ENCODE data around the gene CBX1.

CBX1 gene

DNA sequence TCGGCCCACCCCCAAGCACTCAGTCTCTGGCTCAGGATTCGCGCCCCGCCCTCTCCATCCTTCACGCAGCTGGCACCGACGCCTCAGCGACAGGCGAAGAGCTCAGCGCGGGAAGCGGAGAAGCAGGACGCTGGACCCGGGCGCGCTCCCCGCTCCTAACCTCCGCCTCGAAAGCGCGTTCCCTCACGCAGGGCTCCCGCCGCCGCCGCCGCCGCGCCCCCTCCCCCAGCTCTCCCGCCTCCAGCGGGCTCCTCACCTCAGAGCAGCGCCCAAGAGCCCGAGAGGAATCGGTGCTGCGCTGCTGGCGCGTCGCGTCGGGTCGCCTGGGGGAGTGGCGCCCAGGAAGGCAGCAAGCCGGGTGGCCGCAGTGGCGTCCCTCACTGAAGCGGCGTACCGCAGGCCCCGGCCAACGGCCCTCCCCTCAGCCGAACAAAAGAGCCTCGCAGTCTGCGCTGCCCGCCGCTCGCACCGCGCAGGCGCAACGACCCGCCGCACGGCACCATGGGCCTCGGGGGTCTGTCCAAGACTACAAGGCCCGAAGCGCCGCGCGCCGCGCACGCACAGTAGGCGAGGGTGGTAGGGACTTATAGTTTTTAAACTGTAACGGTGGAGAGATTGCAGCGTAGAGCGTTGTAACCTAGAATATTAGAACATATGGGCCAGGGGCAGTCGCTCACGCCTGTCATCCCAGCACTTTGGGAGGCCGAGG lies at the start of gene CBX1:
CBX1 (minus strand) TSS at position 467 of the 709 bp plus-strand sequence. CDS start 24,474 bp downstream, outside the sequence.
- DNase-seq = peak; percentile 92

DNA sequence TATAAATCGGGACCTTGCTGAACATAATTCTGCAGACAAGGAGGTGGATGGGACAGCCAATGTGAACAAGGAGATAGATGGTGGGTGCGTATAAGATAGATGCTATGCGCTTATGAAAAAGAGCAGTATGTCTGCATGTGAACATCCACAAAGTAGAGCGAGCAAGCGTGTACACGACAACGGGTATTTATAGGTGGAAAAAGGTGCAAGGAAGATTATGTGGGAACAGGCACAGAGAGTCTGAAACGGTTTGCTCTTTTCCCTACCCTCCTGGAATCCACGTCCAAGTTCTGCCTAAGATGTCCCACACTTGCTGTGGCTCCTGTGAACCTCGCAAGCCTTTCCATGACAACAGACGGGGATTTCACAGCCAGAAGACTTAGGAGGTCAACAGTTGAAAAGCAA lies 49.3 kb upstream of the CBX1 start:
- no peak for DNase-seq

DNA sequence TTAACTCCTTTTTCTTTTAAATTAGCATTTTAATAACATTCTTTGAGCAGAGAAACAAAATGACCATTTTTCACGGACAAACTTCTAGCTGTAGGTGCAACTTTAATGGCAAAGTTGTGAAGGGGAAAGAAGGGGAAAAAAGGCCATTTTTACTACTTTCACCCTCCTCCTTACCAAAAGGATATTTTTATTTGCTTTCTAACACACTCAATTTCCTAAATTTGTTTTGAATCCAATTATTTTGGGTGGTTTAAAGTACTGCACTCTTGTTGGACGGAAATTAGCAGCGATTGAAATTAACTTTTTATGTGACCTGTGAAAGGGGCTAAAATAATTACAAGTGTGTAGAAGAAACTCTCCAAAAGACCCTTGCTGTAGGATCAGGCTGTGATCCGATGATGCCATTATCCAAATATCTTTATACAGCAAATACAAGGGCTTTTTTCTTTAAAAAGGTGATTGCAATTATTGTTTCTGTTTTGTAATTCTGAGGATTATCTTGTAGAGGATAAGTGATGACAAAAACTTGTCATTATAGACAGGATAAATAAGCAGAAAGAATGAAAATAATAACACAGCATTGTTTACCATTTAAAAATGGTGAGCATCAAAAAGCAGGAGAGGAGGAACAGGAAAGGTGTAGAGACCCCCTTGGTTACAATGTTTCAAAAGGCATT lies 48.6 kb upstream of the CBX1 start:
- DNase-seq = no peak

DNA sequence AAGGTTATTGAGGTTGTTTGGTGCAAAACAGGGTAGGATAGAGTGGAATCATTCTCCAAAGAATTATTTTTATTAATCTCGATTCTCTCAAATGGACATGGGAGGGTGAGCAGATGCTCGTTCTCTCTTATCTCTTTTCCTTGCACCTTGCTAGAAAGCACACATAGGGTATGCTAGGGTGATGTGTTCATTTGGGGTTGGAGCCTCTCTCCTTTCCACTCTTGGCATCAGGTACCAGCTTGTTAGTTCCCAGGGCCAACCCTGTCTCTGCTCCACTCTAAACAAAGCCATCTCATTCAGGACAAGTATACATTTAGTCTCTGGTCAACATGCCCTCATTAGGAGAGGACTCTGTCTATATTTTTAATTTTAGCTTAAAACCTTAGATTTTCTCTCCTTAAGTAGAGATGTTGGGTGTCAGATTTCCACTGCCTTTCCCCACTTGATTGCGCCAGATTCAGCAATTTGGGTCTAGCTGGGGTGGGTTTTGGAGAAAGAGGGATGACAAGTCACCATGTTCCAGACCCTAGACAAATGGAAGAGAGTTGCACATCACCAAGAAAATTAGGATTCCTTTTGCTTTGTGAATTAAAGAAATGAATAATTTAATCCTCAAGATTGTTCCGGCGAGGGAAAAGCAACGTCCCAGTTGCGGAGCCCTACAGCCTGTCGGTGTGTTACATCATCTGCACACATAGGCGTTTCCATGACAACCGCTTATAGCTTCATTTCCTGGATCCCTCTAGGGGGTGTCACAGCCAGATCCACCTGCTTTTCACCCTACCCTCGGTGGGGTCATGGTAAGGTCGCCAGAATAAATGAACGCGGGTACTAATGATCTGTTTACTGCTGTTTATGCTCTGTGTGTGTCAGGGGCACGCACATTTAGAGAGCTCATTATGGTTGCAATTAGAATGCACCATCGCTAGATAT lies 47.8 kb upstream of the CBX1 start:
- no peak for DNase-seq

DNA sequence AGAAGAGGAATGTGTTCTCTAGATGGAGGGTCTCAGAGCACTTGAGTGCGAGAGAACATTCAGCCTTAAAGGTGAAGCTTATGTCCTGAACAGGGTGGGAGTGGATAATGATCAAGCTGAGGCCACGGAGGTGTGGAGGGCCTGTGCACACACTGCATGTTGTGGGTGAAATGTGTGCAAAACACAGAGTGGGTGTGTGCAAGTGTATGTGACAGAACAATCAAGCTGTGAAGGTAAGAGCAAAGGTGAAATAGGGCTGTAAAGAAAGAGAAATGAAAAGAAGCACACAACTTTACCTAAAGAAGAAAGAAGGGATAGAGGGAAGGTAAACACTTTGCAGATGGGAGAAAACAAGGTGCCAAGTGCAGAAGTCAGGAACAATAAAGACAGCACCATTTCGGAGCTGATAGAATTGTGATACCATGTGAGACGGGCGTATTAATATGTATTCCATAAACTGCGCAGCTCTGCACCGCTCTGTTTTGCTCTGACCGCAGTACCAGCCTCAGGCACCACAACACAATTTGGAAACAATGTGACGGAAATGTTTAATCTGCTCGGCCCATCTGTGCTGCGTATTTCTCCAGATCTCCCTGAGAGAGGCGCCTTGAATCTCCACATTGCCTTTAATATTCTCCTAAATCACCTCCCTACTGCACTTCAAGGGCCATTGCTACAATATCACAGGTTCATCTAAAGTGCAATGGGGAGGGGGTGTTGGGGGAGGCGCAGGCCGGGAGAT lies 46.9 kb upstream of the CBX1 start:
- DNase-seq = no peak

DNA sequence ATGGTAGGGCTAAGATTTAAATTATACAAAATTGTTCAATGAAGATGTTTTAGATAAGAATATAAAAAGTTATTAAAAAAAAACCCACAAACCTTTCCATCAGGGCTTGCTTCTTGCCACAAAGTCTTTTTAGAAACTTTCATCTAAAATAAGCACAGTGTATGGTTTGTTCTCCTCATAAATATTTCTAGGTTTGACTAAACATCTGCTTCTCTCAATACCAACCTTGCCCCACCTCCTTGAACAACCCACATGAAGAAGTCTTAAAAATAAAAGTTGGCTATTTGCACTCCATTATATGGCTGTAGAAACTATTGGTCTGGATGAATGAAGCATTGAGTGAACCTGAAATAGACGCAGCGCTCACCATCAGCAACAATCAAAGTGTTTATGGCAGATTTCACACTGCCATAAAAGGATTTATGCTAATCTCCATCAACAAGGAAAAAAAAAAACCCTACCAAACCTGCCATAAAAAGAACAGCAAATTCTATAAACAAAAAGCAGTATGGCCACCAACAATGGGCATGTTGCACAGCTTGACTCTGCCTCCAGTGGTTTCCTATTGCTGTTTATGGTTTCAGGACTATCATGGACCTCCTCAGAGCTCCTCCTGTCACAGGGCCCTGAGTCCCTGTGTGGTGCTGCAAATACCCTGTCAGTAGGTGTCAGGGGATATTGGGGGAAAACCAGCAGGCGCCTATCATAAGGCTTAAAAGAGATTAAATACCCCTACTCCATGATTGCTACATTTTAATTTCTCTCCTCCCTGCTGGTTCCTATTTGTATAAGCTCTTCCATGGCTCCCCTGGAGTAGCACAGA lies 43.9 kb upstream of the CBX1 start:
- no peak for DNase-seq

DNA sequence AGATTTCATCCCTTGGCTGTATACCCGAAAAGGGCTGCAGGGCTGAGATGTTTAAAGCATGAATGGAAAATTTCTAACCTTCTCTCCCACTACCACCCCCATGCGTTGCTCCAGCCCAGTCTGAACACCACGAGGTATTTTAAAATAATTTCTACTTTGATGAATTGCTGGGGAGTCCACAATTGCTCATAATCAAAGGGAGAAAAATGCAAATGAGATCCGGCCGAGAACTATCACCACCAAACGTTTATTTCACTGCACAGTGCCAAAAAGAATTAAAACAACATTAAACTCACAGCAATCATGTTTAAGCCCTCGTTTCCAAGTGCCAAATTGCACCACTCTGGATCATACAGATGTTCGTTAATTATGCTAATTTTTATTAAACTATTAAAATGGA lies 43.0 kb upstream of the CBX1 start:
- no peak for DNase-seq

DNA sequence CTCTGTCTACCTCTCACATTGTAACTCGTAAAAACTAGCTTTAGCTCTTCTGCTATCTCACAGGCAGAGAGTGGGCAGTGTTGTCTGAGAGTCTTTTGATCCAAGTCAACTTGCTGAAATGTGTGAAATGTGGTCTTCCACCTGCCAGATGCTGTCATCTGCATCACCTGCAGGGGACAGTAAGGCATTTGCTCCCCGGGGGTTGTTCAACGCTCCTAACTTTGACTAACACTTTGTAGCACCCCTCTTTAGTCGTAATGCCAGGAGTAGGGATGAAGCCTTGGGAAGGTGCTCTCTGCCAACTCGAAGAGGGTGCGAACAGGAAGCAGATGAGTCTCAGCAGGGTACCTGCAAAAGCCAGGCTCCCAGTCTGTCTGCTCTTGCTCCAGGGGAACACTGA lies 42.4 kb upstream of the CBX1 start:
- DNase-seq = no peak

DNA sequence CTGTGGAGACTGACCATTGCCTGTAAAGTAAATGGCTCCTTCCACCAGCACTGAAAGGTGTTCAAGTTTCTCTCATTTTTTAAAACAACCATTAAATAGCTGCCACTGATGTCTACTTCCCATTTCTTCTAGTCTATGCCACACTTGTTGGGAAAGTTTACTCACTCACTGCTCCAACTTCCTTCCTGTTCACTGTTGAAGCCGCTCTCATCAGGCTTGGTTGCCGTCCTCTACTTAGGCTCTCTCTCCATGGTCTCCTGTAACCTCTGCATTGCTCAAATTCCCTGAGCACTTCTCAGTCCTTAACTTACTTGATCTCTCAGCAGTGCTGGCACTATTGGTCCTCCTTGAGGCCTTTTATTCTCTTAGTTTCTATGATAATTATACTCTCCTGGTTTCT lies 38.7 kb upstream of the CBX1 start:
- no peak for DNase-seq

DNA sequence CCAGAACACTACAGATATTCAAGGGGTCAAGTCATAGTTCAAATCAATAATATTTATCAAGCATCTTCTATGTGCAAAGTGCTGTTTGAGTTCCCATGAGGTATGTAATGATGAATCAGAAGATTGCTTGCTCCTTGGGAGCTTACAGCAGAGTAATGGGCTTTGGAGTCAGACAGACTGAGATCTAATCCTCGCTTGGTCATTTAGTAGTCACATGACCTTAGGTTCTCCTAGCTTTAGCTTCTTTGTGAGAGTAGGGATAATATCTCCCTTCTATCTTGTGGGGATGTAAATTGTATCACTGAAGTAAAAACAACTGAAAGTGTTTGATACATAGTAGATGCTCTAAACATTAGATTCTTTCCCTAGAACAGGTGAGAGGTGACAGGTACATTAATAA lies 36.4 kb upstream of the CBX1 start:
- DNase-seq = no peak

DNA sequence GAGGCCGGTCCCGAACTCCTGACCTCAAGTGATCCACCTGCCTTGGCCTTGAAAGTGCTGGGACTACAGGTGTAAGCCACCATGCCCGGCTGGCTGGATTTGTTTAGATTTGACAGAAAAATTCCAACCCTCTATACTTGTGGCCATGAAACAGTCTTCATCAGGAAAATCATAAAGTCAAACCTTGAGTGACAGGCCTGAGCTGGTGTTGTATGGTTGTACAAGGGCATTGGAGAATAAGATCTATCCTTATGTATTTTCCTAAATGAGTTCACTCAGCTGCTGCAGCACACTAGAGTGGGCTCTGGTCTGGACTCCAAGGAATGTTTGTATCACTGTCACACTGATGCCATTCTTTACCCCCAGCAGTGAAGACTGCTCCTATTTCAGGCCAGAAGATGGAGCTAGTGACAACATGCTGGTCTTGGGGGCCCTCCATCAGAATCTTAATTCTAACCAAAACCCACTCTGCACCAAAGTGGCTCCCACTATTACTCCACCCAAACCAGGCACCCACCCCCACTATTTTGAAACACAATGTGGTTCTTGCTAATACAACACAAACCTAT lies 33.7 kb upstream of the CBX1 start:
- no peak for DNase-seq

DNA sequence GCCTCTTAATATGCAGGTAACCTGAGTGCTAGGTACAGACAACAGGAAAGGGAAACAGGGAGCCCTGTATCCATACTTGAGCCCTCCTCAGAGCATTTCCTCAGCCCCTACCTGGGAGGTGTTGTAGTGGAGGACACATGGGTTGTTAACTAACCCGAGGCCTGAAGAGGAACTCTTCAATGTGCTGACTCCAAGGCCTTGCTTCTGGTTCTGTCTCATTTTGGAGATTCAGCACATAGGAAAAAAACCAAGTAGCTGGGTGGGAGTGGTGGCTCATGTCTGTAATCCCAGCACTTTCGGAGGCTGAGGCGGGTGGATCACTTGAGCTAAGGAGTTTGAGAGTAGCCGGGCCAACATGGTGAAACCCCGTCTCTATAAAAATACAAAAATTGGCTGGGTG lies 31.1 kb upstream of the CBX1 start:
- DNase-seq = no peak

DNA sequence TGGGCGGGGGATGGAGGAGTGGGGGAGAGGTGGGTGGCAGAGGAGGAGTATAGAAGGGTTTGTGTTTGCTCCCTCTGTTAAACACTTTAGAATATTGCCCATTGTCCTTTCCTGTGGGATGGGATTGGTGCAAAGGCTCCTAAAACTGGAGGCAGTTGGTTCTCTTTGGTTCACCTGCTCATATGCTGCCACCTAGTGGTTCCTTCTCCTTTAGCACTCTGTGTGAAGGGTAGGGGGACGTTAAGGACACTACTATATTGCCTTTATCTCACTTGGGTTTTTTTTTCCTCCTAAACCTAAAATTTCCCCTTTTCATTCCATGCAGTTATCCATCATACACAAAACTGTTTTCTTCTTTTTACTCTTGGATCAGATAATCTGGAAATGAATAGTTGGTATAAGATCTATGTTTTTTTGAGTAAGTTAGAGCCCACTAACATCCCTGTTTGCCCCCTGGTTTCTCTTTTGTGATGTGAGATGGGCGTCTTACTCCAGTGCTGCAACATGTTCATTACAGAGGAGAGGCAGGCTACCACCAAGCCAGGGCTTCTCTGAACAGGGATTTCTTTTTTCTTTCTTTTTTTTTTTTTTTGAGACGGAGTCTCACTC lies 30.0 kb upstream of the CBX1 start:
- peak; percentile 47 for DNase-seq

DNA sequence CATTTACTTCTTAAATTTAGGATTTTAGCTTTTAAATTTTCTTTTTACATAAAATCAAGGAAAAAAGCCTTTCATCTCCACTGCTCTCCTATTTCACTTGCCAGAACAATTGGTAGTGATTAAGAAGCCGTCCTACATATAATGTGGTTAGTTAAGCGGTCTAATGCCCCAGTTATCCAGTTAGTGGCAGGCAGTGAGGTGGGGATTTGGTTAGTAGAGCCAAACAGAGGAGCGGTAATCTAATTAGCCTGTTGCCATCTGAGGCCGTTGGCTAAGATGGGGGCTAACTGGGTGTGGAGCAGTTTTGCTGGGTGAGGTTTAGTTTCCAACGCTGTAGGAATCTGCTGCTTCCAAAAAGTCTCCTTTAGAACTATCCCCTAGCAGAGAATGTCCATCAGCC lies 28.7 kb upstream of the CBX1 start:
- DNase-seq = no peak

DNA sequence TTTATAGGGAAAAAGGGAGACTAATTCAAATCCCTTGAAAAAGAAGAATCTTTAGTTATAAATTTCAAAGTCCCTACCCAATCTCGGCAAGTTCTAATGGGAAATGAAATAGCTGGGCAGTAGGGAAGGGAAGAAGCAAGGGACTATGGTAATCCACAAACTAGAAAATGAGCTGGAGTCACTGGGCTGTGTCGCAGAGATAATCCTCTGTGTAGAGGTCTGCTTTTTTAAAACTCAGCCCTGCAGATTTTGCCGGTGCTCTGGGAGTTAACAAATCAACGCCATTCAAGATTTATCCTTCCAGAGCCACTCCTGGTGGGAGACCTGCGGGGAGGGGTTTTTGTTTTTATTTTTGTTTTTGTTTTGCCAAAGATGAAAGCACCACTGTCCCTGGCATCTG lies 27.1 kb upstream of the CBX1 start:
- DNase-seq = no peak

DNA sequence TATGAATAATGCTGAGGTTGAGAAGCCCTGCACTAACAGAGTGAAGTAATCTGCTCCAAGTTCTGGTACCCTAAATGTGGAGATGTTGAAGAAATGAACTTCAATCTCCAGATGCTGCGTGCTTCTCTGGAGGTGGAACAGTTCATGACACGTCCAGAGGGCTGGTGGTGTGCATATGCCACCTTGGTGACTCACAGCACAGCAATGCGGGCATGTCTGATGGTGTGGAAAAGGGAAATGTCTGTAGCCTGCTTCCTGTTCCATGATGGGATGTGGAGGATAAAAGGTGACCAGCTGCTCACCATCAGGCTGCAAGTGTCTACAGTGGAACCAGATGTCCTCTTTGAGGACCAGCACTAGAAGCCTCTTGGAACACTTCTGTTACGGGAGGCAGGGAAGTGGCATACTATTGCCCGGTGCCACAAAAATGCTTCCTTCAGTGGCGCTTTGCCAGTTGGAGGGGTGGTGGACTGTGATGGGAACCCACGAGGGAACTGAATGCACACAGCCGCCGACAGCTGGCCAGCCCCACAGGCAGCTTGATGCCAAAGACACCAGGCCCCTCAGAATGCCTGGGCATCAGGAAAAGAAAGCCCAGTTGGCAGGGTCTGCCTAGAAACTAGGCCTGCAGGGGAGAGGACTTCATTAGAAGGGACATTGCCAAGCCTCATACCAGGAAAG lies 26.2 kb upstream of the CBX1 start:
- DNase-seq = no peak

DNA sequence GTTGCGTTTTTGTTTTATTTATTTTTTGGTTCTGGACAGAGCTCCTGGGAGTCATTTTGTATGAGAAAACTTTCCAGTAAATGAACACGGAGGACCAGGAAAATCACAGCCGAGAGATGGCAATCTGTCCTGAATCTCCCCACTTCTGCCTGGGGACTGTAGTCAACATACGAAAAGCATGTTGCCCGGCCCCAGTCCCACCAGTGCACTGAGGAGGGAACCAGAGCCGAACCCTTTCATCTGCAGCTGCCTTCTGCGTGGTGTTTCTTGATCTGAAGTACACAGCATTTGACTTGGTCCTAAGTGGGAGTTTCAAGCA lies 25.2 kb upstream of the CBX1 start:
- no peak for DNase-seq

DNA sequence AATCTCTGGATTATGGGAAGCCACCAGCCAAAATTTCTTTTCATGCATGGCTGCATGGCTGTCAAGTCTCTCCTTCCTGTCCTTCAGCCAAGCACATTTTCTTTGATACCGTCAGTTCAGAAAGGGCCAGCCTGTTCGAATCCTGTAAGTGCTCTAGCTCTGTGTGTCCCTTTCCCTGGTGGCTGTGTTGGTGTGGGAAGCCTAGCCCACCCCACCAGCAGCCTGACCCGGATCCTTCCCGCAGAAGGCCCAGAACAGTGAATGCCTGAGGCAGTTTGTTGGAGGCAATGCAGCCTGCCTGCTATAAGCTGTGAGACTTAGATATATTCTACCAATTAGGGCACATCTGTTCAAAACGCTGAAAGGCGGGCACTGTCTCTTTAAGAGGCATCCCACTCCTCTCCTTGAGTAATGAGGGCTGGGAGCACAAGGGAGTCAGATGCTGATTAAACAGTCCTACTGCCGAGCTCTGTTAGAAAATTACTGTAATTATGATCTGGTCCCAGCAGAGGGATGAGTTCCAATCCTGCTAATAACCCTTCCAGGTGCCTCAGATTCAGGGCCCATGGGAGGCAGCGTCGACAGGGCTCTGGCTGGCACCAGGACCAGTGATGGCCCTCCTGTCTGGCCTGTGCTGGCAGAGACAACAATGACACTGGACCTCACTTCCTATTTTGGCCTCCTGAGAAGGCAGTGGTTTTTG lies 24.7 kb upstream of the CBX1 start:
- no peak for DNase-seq

DNA sequence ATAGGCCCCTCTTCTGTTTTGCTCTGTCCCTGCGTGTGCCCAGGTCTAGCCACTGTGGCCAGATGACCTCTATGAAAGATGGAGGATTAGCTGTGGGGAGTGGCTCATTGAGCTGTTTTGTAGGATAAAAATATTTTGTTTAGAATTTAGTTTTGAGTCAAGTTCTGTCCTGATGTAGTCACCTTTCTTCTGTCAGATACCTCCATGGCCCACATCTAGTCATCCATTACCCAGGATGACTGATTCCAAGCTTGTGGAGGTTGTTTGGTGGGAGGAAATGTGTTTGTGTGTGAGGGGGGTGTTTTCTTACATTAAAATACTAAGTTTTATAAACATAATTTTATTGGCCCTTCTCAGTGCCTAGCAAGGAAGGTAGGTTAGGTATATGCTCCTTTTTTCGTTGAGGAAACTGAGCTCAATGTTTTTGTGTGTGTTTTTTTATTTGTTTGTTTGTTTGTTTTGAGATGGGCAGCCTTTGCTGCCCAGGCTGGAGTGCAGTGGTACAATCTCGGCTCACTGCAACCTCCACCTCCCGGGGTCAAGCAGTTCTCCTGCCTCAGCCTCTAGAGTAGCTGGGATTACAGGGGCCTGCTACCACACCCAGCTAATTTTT lies 22.6 kb upstream of the CBX1 start:
- no peak for DNase-seq

DNA sequence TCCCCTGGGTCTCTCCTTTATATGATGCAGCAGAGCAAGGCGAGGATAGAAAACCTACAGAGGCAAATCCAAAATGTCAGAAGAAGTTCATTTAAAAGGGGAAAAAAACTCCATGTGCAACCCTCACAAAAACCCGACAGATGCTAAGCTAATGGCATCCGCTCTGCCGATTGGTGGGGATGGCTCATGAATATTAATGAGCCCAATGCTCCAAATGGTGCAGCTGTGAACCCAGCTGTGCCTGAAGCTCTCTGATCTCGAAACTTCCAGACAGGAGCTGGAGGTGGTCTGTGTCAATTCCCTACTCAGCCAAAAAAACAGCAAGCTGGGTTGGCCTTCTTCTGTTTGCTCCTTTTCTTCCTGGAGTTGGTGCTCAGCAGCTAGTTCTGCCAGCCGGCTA lies 21.8 kb upstream of the CBX1 start:
- no peak for DNase-seq
